Liver (tissue), 9 donors: ENCODE data around the gene MSI2. TPM values are rescaled to one million over a fixed set of nuclear protein-coding genes. Genes with fewer than 3 reads are reported as not detected.

Experiments
- DNase-seq: peaks from one replicate; pipeline ENCODE4 v3.0.0-alpha.2; 2017; ENCODE audit warnings: low spot score
- H3K27ac ChIP-seq, 2 donors: one replicate each; pipeline ENCODE4 v1.7.0; 2013; ENCODE audit warnings: inconsistent platforms in 2 of 2, low read length in 2 of 2, control low read depth in 1 of 2, low read depth in 1 of 2, mild to moderate bottlenecking in 1 of 2
- H3K27me3 ChIP-seq, 4 donors: one replicate each; pipeline versions ENCODE4 v1.6.1 to v1.7.0; 2013; ENCODE audit warnings: low read length in 3 of 4, inconsistent platforms in 1 of 4, mild to moderate bottlenecking in 1 of 4, moderate library complexity in 1 of 4; ENCODE audit not compliant: control insufficient read depth in 4 of 4, insufficient read depth in 4 of 4
- H3K36me3 ChIP-seq, 4 donors: one replicate each; pipeline versions ENCODE4 v1.6.1 to v1.7.0; 2013; ENCODE audit warnings: low read length in 3 of 4, mild to moderate bottlenecking in 3 of 4, low read depth in 1 of 4, moderate library complexity in 1 of 4; ENCODE audit not compliant: control insufficient read depth in 4 of 4, insufficient read depth in 3 of 4
- H3K4me1 ChIP-seq, 4 donors: one replicate each; pipeline versions ENCODE4 v1.6.1 to v1.7.0; 2013; ENCODE audit warnings: low read length in 3 of 4, mild to moderate bottlenecking in 3 of 4, moderate library complexity in 1 of 4; ENCODE audit not compliant: control insufficient read depth in 4 of 4, insufficient read depth in 4 of 4
- H3K4me3 ChIP-seq, 3 donors: one replicate each; pipeline versions ENCODE4 v1.6.1 to v1.7.0; 2013; ENCODE audit warnings: low read length in 3 of 3, control low read depth in 1 of 3, low read depth in 1 of 3, mild to moderate bottlenecking in 1 of 3
- H3K9ac ChIP-seq, 2 donors: one replicate each; pipeline ENCODE4 v1.7.0; 2013; ENCODE audit warnings: low read length in 2 of 2, mild to moderate bottlenecking in 2 of 2, moderate library complexity in 2 of 2, control low read depth in 1 of 2, low read depth in 1 of 2
- H3K9me3 ChIP-seq, 4 donors: one replicate each; pipeline versions ENCODE4 v1.6.1 to v1.7.0; 2013; ENCODE audit warnings: low read length in 3 of 4; ENCODE audit not compliant: control insufficient read depth in 4 of 4
- EGR1 ChIP-seq, 2 donors: IDR thresholded peaks; 2 replicates each; pipeline ENCODE4 v1.6.1; 2016 to 2018; ENCODE audit warnings: antibody characterized with exemption in 2 of 2, low read depth in 2 of 2
- FOXA1 ChIP-seq: IDR thresholded peaks from 2 replicates; pipeline ENCODE4 v1.6.1; 2016; ENCODE audit warnings: antibody characterized with exemption
- FOXA2 ChIP-seq: IDR thresholded peaks from 2 replicates; pipeline ENCODE4 v1.6.1; 2016; ENCODE audit warnings: antibody characterized with exemption
- GABPA ChIP-seq, 2 donors: IDR thresholded peaks in 1 of 2; conservative IDR thresholded peaks in 1 of 2; 2 replicates each; pipeline ENCODE4 v1.6.1; 2016; ENCODE audit warnings: antibody characterized with exemption in 2 of 2, mild to moderate bottlenecking in 1 of 2, moderate library complexity in 1 of 2
- HNF4A ChIP-seq, 2 donors: conservative IDR thresholded peaks; 2 replicates each; pipeline ENCODE4 v1.6.1; 2016; ENCODE audit warnings: antibody characterized with exemption in 2 of 2, mild to moderate bottlenecking in 2 of 2
- HNF4G ChIP-seq: IDR thresholded peaks from 2 replicates; pipeline ENCODE4 v1.6.1; 2016; ENCODE audit warnings: antibody characterized with exemption
- JUND ChIP-seq, 2 donors: IDR thresholded peaks; 2 replicates each; pipeline ENCODE4 v1.6.1; 2016; ENCODE audit warnings: antibody characterized with exemption in 2 of 2
- REST ChIP-seq: IDR thresholded peaks from 2 replicates; pipeline ENCODE4 v1.6.1; 2016; ENCODE audit warnings: antibody characterized with exemption, mild to moderate bottlenecking
- RXRA ChIP-seq, 2 donors: IDR thresholded peaks; 2 replicates each; pipeline ENCODE4 v1.6.1; 2017 to 2018; ENCODE audit warnings: antibody characterized with exemption in 2 of 2, mild to moderate bottlenecking in 1 of 2
- SP1 ChIP-seq: IDR thresholded peaks from 2 replicates; pipeline ENCODE4 v1.6.1; 2018; ENCODE audit warnings: antibody characterized with exemption, mild to moderate bottlenecking
- TAF1 ChIP-seq: conservative IDR thresholded peaks from 2 replicates; pipeline ENCODE4 v1.6.1; 2016; ENCODE audit warnings: antibody characterized with exemption, mild to moderate bottlenecking
- WGBS: extraction: QIAGEN DNeasy Blood & Tissue Kit; methylation state at CpG from one replicate; pipeline ENCODE4 v1.1.7; 2013; 5-methylcytosine and 5-hydroxymethylcytosine counted together
- polyA plus RNA-seq, 2 donors: library from polyadenylated mRNA; stranded (reverse) in 1 of 2; unstranded in 1 of 2; fragments of 200-250 nt in 1 of 2; fragments of >200 nt in 1 of 2; fragmentation: Nextera tagmentation in 1 of 2; extraction: Ambion mirVana in 1 of 2; gene quantifications; one replicate each; pipeline versions ENCODE4 v1.2.1 to v1.2.3, GENCODE V29; 2013 to 2015
- total RNA-seq, 2 donors: library from RNA; depleted of rRNA; stranded (reverse); fragments of >200 nt; gene quantifications; one replicate each; pipeline ENCODE4 v1.2.3, GENCODE V29; 2014
- TF ChIP-seq, protein P1 (sequence below): IDR thresholded peaks from 2 replicates; pipeline ENCODE4 v1.6.1; 2016; ENCODE audit warnings: antibody characterized with exemption
- donor health status: healthy.
- donor health status: healthy.
- donor health status: healthy.
- donor health status: healthy.
- donor health status: healthy.

Gene MSI2
- total and polyA plus RNA-seq, 4 donors, result 5.7 to 15.6 (median 9.2) TPM

DNA sequence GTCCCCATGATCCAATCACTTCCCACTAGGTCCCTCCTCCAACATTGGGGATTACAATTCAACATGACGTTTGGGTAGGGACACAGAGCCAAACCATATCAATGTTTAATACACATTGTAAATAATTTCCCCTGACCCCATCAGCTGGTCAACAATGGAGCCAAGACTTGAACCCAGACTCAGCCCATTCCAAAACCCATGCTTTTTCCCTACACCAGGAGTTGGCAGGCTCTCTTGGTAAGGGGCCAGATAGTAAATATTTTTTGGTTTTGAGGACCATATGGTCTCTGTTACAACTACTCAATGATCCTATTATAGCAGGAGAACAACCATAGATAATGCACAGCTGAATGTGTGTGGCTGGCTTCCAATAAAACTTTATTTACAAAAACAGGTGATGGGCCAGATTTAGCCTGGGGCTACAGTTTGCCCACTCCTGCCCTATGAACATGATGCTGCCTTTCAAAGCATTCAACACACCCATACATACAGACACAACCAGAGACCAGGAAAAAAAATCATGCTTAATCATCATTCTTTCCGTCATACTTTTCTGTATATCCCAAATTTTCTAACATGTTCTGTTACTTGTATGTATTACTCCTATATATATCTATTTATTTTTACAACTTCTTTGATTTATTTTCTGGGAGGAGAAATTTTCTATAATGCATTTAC is 22.1 kb upstream of the MSI2 start:
- WGBS, result 80% methylated on average over 2 of the region's 2 CpGs
- DNase-seq, result no peak
- H3K27me3 ChIP-seq, result no peaks in the 10 kb centered on the region
- H3K9me3 ChIP-seq, result no peaks in the 10 kb centered on the region
- H3K36me3 ChIP-seq, result no peaks in the 10 kb centered on the region
- H3K27ac ChIP-seq, result no peak overlapping the region
- TF ChIP-seq TAF1 (no peak), EGR1 (IDR thresholded peaks at IDR 0.05; ENCODE audit: low read depth in 2 of 2) (no peak), HNF4G (no peak)
- H3K9ac ChIP-seq, result no peak overlapping the region
- no peaks in the 10 kb centered on the region for H3K4me1 ChIP-seq
- no peak overlapping the region for H3K4me3 ChIP-seq

GRCh38 chr17:57234739-57235092 is 21.6 kb upstream of the MSI2 start:
- 44% methylated on average over 1 of the region's 1 CpG for WGBS
- Histone ChIP-seq H3K36me3 (no peaks in the 10 kb centered on the region), H3K9ac (no peak overlapping the region), H3K4me1 (no peaks in the 10 kb centered on the region), H3K27ac (no peak overlapping the region), H3K4me3 (no peak overlapping the region), H3K9me3 (no peaks in the 10 kb centered on the region), H3K27me3 (no peaks in the 10 kb centered on the region)
- no peak for TF ChIP-seq FOXA1
- no peak for TF ChIP-seq RXRA (IDR thresholded peaks at IDR 0.05)
- no peak for TF ChIP-seq GABPA (IDR thresholded peaks at IDR 0.05 in 1 of 2, conservative IDR thresholded peaks at IDR 0.05 in 1 of 2)
- TF ChIP-seq FOXA2, result no peak
- no peak for TF ChIP-seq JUND (IDR thresholded peaks at IDR 0.05)
- no peak for TF ChIP-seq HNF4A (conservative IDR thresholded peaks at IDR 0.05)
- no peak for TF ChIP-seq SP1
- TF ChIP-seq, protein P1, sequence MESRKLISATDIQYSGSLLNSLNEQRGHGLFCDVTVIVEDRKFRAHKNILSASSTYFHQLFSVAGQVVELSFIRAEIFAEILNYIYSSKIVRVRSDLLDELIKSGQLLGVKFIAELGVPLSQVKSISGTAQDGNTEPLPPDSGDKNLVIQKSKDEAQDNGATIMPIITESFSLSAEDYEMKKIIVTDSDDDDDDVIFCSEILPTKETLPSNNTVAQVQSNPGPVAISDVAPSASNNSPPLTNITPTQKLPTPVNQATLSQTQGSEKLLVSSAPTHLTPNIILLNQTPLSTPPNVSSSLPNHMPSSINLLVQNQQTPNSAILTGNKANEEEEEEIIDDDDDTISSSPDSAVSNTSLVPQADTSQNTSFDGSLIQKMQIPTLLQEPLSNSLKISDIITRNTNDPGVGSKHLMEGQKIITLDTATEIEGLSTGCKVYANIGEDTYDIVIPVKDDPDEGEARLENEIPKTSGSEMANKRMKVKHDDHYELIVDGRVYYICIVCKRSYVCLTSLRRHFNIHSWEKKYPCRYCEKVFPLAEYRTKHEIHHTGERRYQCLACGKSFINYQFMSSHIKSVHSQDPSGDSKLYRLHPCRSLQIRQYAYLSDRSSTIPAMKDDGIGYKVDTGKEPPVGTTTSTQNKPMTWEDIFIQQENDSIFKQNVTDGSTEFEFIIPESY, result no peak
- no peak for TF ChIP-seq REST
- no peak for TF ChIP-seq HNF4G
- DNase-seq, result no peak

DNA sequence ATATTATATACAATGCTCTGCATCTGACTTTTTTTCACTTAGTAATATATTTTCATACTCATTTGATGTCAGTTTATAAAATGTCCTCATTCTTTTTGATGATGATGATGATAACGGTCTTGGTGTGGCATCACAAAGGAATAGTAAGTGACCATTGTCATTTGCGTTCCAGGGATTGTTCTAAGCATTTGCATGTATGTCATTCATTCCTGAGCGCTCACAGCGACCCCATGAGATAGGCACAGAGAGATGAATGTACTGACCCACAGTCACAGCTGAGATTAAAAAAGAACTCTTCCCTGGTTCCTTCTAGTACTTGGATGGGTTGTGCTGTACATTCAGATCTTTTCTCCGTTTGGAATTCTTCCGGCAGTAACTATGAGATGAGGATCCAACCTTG is 21.2 kb upstream of the MSI2 start:
- Histone ChIP-seq H3K27ac (no peak overlapping the region), H3K4me3 (no peak overlapping the region), H3K9me3 (no peaks in the 10 kb centered on the region), H3K36me3 (no peaks in the 10 kb centered on the region), H3K4me1 (no peaks in the 10 kb centered on the region), H3K9ac (no peak overlapping the region), H3K27me3 (no peaks in the 10 kb centered on the region)
- TF ChIP-seq SP1, result no peak
- 90% methylated on average over 6 of the region's 6 CpGs for WGBS
- no peak for DNase-seq
